Stimulated activated memory B cell treated with anti-CD40 and anti-IgM and Interleukin-4, amounts not matched to agents 10 μg/mL and 1 μg/mL and 100 μg/mL, for 72 hours (primary cell): ENCODE measurements around the gene ZNF827.

Experiments
- ATAC-seq: fragments of 150-1000 bp; cut with Tn5 transposase; 2 replicates; pipeline ENCODE4 v1.10.0; 2021
- H3K27ac Mint-ChIP-seq: one replicate; pipeline ENCODE4 v1.8.0; 2022; ENCODE audit warnings: mild to moderate bottlenecking, mixed read lengths
- H3K27me3 Mint-ChIP-seq: one replicate; pipeline ENCODE4 v1.8.0; 2022; ENCODE audit warnings: mixed read lengths
- H3K36me3 Mint-ChIP-seq: one replicate; pipeline ENCODE4 v1.8.0; 2022; ENCODE audit warnings: mixed read lengths
- H3K4me1 Mint-ChIP-seq: one replicate; pipeline ENCODE4 v1.8.0; 2022; ENCODE audit warnings: mixed read lengths
- H3K4me3 Mint-ChIP-seq: one replicate; pipeline ENCODE4 v1.8.0; 2022; ENCODE audit warnings: mild to moderate bottlenecking, moderate library complexity, mixed read lengths
- H3K9me3 Mint-ChIP-seq: one replicate; pipeline ENCODE4 v1.8.0; 2022; ENCODE audit warnings: mixed read lengths

ZNF827 gene

DNA sequence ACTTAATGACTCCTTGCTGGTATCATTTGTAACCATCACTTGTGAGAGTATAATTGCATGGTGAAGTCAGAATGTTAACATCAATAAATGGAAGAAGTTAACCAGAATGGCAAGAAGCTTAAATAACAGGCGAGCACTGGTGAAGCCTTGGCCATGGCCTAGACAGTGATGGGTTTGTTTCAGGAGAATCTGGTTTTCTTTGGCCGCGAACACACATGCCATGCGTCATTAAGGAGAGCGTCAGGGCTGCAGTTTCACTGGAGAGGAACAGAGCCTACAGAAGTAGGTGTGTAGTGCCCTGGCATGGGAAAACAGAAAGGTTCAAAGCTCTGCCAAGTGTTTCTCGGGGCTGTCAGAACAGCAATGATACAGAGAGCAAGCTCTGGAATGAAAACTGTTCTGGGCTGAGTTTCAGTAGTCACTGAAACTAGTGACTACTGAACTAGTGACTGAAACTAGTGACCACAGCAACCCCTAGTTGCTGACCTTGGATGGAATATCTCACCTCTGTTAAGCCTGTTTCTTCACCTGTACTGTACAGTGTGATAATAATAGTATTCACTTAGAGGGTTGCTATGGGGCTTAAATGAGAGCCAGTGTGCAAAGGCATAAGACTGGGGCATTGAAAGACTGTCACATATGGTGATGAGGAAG lies 164.9 kb downstream of the ZNF827 start:
- Mint-ChIP-seq H3K4me3 (no peak overlapping the region), H3K27ac (peak overlapping the region; percentile 30), H3K4me1 (no peaks in the 10 kb centered on the region), H3K27me3 (no peaks in the 10 kb centered on the region), H3K36me3 (peaks cover 64% of the 10 kb centered on the region), H3K9me3 (no peaks in the 10 kb centered on the region)
- no peak for ATAC-seq

GRCh38 chr4:145772347-145772746 lies 166.3 kb downstream of the ZNF827 start:
- H3K4me3 Mint-ChIP-seq: no peak overlapping the region
- peaks cover 2% of the 10 kb centered on the region for H3K9me3 Mint-ChIP-seq
- no peak overlapping the region for H3K27ac Mint-ChIP-seq
- H3K4me1 Mint-ChIP-seq: no peaks in the 10 kb centered on the region
- no peaks in the 10 kb centered on the region for H3K27me3 Mint-ChIP-seq
- ATAC-seq: no peak
- H3K36me3 Mint-ChIP-seq: peaks cover 68% of the 10 kb centered on the region

DNA sequence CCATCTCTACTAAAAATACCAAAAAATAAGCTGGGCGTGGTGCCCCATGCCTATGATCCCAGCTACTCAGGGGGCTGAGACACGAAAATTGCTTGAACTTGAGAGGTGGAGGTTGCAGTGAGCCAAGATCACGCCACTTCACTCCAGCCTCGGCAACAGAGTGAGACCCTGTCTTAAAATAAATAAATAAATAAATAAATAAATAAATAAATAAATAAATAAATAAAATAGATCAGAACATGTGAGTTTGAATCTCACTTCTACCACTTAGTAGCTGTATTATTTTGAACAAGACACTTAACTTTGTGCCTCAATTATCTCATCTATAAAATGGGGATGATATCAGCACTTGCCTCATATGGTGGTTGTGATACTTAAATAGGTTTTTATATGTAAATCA lies 168.5 kb downstream of the ZNF827 start:
- H3K9me3 Mint-ChIP-seq: peaks cover 2% of the 10 kb centered on the region
- H3K27ac Mint-ChIP-seq: no peak overlapping the region
- no peaks in the 10 kb centered on the region for H3K4me1 Mint-ChIP-seq
- H3K36me3 Mint-ChIP-seq: peaks cover 81% of the 10 kb centered on the region
- no peaks in the 10 kb centered on the region for H3K27me3 Mint-ChIP-seq
- ATAC-seq: no peak
- H3K4me3 Mint-ChIP-seq: no peak overlapping the region

GRCh38 chr4:145769450-145770037 lies 169.1 kb downstream of the ZNF827 start:
- H3K27ac Mint-ChIP-seq: no peak overlapping the region
- no peak for ATAC-seq
- H3K36me3 Mint-ChIP-seq: peaks cover 84% of the 10 kb centered on the region
- H3K4me3 Mint-ChIP-seq: no peak overlapping the region
- no peaks in the 10 kb centered on the region for H3K27me3 Mint-ChIP-seq
- H3K4me1 Mint-ChIP-seq: no peaks in the 10 kb centered on the region
- H3K9me3 Mint-ChIP-seq: peaks cover 2% of the 10 kb centered on the region

DNA sequence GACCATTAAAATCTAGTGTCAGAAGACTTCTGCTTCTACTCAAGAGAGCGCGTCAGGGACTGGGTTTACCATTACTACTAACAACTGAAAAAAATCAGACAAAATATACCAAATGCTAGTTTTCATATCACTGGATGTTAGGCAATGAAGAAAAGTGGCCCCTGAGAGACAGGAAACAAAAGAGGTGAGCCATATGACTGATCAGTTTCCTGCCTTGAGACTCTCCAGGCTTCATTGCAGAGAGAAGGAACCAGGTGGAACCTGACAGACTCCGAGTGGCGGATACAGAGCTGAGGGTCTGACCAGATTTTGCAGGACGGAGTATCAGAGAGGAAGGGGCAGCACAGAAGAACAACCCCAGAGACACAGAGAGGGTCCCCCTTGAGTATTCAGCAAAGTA lies 172.3 kb downstream of the ZNF827 start:
- Mint-ChIP-seq H3K36me3 (peaks cover 90% of the 10 kb centered on the region), H3K27ac (no peak overlapping the region), H3K4me3 (no peak overlapping the region)

GRCh38 chr4:145763399-145763798 lies 175.2 kb downstream of the ZNF827 start:
- H3K36me3 Mint-ChIP-seq: peaks cover 98% of the 10 kb centered on the region

More for the DNA sequence above, 172.3 kb downstream of the ZNF827 start:
- H3K4me1 Mint-ChIP-seq: no peaks in the 10 kb centered on the region
- H3K27me3 Mint-ChIP-seq: no peaks in the 10 kb centered on the region
- H3K9me3 Mint-ChIP-seq: peaks cover 2% of the 10 kb centered on the region
- no peak for ATAC-seq

DNA sequence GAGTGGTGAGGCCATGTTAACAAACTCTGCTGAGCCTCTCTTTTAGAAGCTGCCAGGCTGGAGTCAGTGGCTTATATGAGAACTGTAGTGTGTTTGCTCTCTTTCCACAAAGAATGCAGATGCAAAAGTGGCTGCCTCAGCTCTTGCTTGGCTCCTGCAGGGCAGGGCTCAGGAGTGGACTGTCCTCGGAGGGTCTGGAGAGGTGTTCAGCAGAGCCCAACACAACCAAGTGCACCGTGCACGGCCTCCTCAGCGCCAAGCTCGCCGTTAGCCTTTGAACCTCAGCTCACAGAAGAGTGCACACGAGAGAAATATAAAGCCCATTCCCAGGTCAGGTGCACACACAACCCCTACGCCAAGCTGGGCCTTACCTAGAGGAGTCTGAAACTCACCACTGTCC lies 175.9 kb downstream of the ZNF827 start:
- Mint-ChIP-seq H3K27me3 (no peaks in the 10 kb centered on the region), H3K27ac (no peak overlapping the region), H3K4me1 (no peaks in the 10 kb centered on the region), H3K9me3 (peaks cover 2% of the 10 kb centered on the region), H3K4me3 (no peak overlapping the region), H3K36me3 (peaks cover 95% of the 10 kb centered on the region)
- ATAC-seq: no peak

More at GRCh38 chr4:145763399-145763798, 175.2 kb downstream of the ZNF827 start:
- peaks cover 2% of the 10 kb centered on the region for H3K9me3 Mint-ChIP-seq
- H3K4me3 Mint-ChIP-seq: no peak overlapping the region
- no peak for ATAC-seq
- H3K27ac Mint-ChIP-seq: no peak overlapping the region
- no peaks in the 10 kb centered on the region for H3K4me1 Mint-ChIP-seq
- no peaks in the 10 kb centered on the region for H3K27me3 Mint-ChIP-seq

GRCh38 chr4:145760961-145761929 lies 177.4 kb downstream of the ZNF827 start:
- H3K4me1 Mint-ChIP-seq: no peaks in the 10 kb centered on the region
- H3K27me3 Mint-ChIP-seq: no peaks in the 10 kb centered on the region
- H3K36me3 Mint-ChIP-seq: peaks cover 81% of the 10 kb centered on the region
- no peak for ATAC-seq
- H3K9me3 Mint-ChIP-seq: no peaks in the 10 kb centered on the region
- H3K4me3 Mint-ChIP-seq: no peak overlapping the region
- H3K27ac Mint-ChIP-seq: no peak overlapping the region

DNA sequence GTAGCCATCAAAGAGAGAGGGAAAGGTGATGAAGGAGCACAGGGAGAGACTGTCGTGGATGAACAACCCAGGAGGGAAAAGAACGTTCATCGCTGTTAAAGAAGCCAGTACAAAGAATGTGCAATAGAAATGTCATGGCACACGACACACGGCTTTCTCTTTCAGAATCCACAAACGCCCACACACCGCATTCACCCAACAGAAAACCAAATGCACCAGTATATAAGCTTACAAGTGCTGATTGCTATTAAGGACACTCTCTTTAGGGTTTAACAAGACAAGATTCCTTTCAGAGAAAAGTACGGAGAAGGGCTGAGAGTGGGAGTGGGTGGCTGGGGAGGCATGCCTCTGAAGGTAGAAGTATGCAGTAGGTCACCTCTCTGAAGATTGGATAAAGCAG lies 178.4 kb downstream of the ZNF827 start:
- H3K4me3 Mint-ChIP-seq: no peak overlapping the region
- peaks cover 70% of the 10 kb centered on the region for H3K36me3 Mint-ChIP-seq
- no peak for ATAC-seq

GRCh38 chr4:145757188-145757587 lies 181.4 kb downstream of the ZNF827 start:
- H3K27ac Mint-ChIP-seq: no peak overlapping the region
- peaks cover under 1% of the 10 kb centered on the region for H3K27me3 Mint-ChIP-seq
- peaks cover 41% of the 10 kb centered on the region for H3K36me3 Mint-ChIP-seq
- ATAC-seq: no peak
- no peaks in the 10 kb centered on the region for H3K9me3 Mint-ChIP-seq
- H3K4me1 Mint-ChIP-seq: no peaks in the 10 kb centered on the region
- H3K4me3 Mint-ChIP-seq: no peak overlapping the region

More for the DNA sequence above, 178.4 kb downstream of the ZNF827 start:
- H3K4me1 Mint-ChIP-seq: no peaks in the 10 kb centered on the region
- no peaks in the 10 kb centered on the region for H3K9me3 Mint-ChIP-seq
- H3K27ac Mint-ChIP-seq: no peak overlapping the region
- no peaks in the 10 kb centered on the region for H3K27me3 Mint-ChIP-seq

GRCh38 chr4:145756244-145756643 lies 182.4 kb downstream of the ZNF827 start:
- ATAC-seq: no peak
- H3K4me1 Mint-ChIP-seq: no peaks in the 10 kb centered on the region
- H3K4me3 Mint-ChIP-seq: no peak overlapping the region
- no peak overlapping the region for H3K27ac Mint-ChIP-seq
- peaks cover 2% of the 10 kb centered on the region for H3K9me3 Mint-ChIP-seq
- H3K36me3 Mint-ChIP-seq: peaks cover 32% of the 10 kb centered on the region
- peaks cover 10% of the 10 kb centered on the region for H3K27me3 Mint-ChIP-seq

DNA sequence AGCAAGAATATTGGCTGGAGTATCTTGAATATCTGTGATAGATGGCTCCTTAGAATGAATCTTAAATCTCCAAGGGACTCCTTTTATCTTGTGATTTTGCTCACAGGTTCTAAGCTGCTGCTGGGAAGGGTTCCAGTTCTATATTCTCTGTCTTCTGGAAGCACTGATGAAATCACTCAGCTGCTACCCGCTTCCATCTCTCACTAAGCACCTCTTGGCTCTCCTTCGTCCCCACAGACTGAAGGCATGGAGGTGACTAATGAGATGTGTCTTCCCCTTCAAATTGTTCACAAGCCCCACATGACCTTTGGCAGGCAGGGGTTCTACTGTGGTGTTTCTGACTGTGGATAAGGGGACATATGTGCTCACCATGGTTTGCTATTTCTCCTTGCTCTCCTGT lies 182.8 kb downstream of the ZNF827 start:
- Mint-ChIP-seq H3K27ac (no peak overlapping the region), H3K27me3 (peaks cover 14% of the 10 kb centered on the region), H3K4me1 (no peaks in the 10 kb centered on the region), H3K36me3 (peaks cover 27% of the 10 kb centered on the region), H3K4me3 (no peak overlapping the region), H3K9me3 (peaks cover 5% of the 10 kb centered on the region)
- ATAC-seq: no peak

DNA sequence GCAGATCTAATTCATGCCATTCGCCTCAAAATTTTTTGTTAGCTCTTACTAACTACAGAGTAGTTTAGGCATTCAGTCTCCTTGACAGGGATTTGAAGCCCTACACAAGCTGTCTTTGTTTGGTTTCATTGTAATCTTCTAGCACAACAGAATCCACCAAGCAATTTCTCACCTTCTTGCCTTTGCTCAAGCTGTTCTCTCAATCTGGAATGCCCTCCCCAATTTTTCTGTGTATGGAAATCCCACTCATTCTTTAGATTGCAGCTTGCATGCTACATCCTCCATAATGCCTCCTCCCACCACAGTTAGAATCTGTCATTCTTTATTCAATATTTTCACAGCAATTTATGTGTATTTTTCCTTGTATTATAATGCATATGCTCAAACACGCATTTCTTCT lies 195.0 kb downstream of the ZNF827 start:
- H3K36me3 Mint-ChIP-seq: no peaks in the 10 kb centered on the region
- no peak overlapping the region for H3K4me3 Mint-ChIP-seq
- no peak for ATAC-seq
- H3K4me1 Mint-ChIP-seq: no peaks in the 10 kb centered on the region
- H3K9me3 Mint-ChIP-seq: peaks cover 10% of the 10 kb centered on the region
- peaks cover 27% of the 10 kb centered on the region for H3K27me3 Mint-ChIP-seq
- H3K27ac Mint-ChIP-seq: no peak overlapping the region

DNA sequence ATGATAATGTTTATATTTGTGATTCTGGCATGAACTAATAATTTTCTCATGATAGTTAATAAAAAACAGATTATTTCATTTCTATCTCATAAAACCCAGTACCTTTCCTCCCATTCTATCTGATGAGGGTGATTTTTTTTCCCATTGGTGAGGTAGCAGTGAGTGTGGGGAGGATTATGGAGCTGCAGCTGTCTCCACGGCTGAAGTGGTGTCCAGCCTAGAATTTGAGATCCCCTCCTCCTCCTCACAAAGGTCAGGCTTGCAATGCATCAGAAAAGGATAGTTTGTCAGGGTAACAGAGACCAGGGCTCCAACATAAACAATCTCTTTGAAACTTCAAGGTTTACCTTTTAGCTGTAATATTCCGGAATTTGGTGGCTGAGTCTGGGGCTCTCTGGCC lies 197.8 kb downstream of the ZNF827 start:
- ATAC-seq: no peak
- Mint-ChIP-seq H3K27me3 (no peaks in the 10 kb centered on the region), H3K4me3 (no peak overlapping the region), H3K9me3 (no peaks in the 10 kb centered on the region), H3K27ac (no peak overlapping the region), H3K4me1 (no peaks in the 10 kb centered on the region), H3K36me3 (no peaks in the 10 kb centered on the region)

GRCh38 chr4:145739845-145740244 lies 198.8 kb downstream of the ZNF827 start:
- H3K4me3 Mint-ChIP-seq: no peak overlapping the region
- ATAC-seq: no peak
- H3K27ac Mint-ChIP-seq: no peak overlapping the region
- no peaks in the 10 kb centered on the region for H3K36me3 Mint-ChIP-seq
- no peaks in the 10 kb centered on the region for H3K9me3 Mint-ChIP-seq
- peaks cover 3% of the 10 kb centered on the region for H3K4me1 Mint-ChIP-seq
- no peaks in the 10 kb centered on the region for H3K27me3 Mint-ChIP-seq
